K562 (cell line): Measurements from ENCODE around the gene GABARAP.

Experiments
- CTCF ChIP-seq, 3 experiments: IDR thresholded peaks in 2 of 3; conservative IDR thresholded peaks in 1 of 3; 2 replicates each; pipeline ENCODE4 v1.5.1; 2011 to 2012; ENCODE audit warnings: low read length in 3 of 3, mild to moderate bottlenecking in 3 of 3, control low read depth in 2 of 3, improper control_type of control experiment in 1 of 3, inconsistent platforms in 1 of 3, low read depth in 1 of 3, mixed read lengths in 1 of 3, moderate library complexity in 1 of 3; ENCODE audit not compliant: insufficient read depth in 2 of 3
- NKRF ChIP-seq: fragments of 450-650 bp; IDR thresholded peaks from 2 replicates; pipeline ENCODE4 v1.6.1; 2016; ENCODE audit warnings: borderline replicate concordance
- RBFOX2 ChIP-seq: fragments of 200-400 bp; formaldehyde crosslinking; IDR thresholded peaks from 2 replicates; pipeline ENCODE4 v1.6.1; 2017; ENCODE audit warnings: low read depth, mild to moderate bottlenecking, low read length, moderate library complexity

GRCh38 chr17:7237266-7237760 lies 4.9 kb downstream of the GABARAP start:
- TF ChIP-seq NKRF (no peak), RBFOX2 (no peak), CTCF (IDR thresholded peaks at IDR 0.05 in 2 of 3, conservative IDR thresholded peaks at IDR 0.05 in 1 of 3; ENCODE audit: insufficient read depth in 2 of 3, low read depth in 1 of 3, low read length in 3 of 3) (no peak)
